ENCODE data around the gene AMOTL2. TPM values are rescaled to one million over a fixed set of nuclear protein-coding genes. Genes with fewer than 3 reads are reported as not detected.

AMOTL2 gene
- total and polyA plus RNA-seq, 2 donors (not counting 1 experiment from before 2014, with no cell fraction given), result not detected

- no peak for DNase-seq
- H3K4me2 ChIP-seq (replicated peaks; ENCODE audit: low read depth, low read length, poor library complexity, severe bottlenecking), result no peak overlapping the region
These were observed 16.1 kb downstream of the AMOTL2 start for GRCh38 chr3:134357914-134358811.

More at GRCh38 chr3:134357914-134358811, 16.1 kb downstream of the AMOTL2 start:
- H4K20me1 ChIP-seq (ENCODE audit: control insufficient read depth, insufficient read depth, low read length, poor library complexity, severe bottlenecking), result no peaks in the 10 kb centered on the region
- no peaks in the 10 kb centered on the region for H3K36me3 ChIP-seq (replicated peaks in 1 of 2; ENCODE audit: control extremely low read depth in 1 of 2, control insufficient read depth in 1 of 2, extremely low read depth in 1 of 2, insufficient read depth in 2 of 2, low read length in 1 of 2)
- ChIA-PET POLR2A (no interaction called here), CTCF (no interaction called here)
- H3K9me3 ChIP-seq (ENCODE audit: control extremely low read depth in 1 of 3, control insufficient read depth in 2 of 3, insufficient read depth in 1 of 3, low read length in 2 of 3), result no peaks in the 10 kb centered on the region
- H3K27me3 ChIP-seq (replicated peaks in 1 of 4; ENCODE audit: control extremely low read depth in 1 of 4, control insufficient read depth in 3 of 4, insufficient read depth in 4 of 4, low read length in 3 of 4), result peaks cover 0 to 6% (median 0%) of the 10 kb centered on the region in 4 experiments
- TF ChIP-seq CTCF (IDR thresholded peaks at IDR 0.05) (no peak), EZH2 (IDR thresholded peaks at IDR 0.05; ENCODE audit: borderline replicate concordance, insufficient read depth, low read depth, low read length, poor library complexity, severe bottlenecking) (no peak)
- H3K4me1 ChIP-seq (ENCODE audit: control insufficient read depth in 2 of 2, insufficient read depth in 2 of 2, low read length in 2 of 2), result no peaks in the 10 kb centered on the region
- no peak overlapping the region for H3K27ac ChIP-seq (ENCODE audit: low read length in 2 of 2)
- Mint-ChIP-seq H3K4me1 (no peaks in the 10 kb centered on the region), H3K9me3 (ENCODE audit: insufficient read depth) (no peaks in the 10 kb centered on the region), H3K27ac (no peak overlapping the region), H3K4me3 (no peak overlapping the region), H3K27me3 (peaks cover 16% of the 10 kb centered on the region)
- no peak overlapping the region for H3K4me3 ChIP-seq (ENCODE audit: control extremely low read depth in 1 of 5, extremely low read depth in 1 of 5, insufficient read depth in 1 of 5, low read depth in 2 of 5, low read length in 4 of 5)
- H3K79me2 ChIP-seq (ENCODE audit: control insufficient read depth, insufficient read depth, low read length), result no peaks in the 10 kb centered on the region
- H2AFZ ChIP-seq (ENCODE audit: insufficient read depth, low read depth, low read length, poor library complexity, severe bottlenecking), result no peak overlapping the region
- ATAC-seq (ENCODE audit: low read depth), result no peak
- intact Hi-C loops (cut with micrococcal nuclease), result loop anchor here (5.0 kb wide), 1 partner anchor 146 kb away; no protein-coding TSS in a partner anchor
- WGBS (ENCODE audit: insufficient coverage), result 94% methylated on average over 9 of the region's 10 CpGs
- no peak overlapping the region for H3K9ac ChIP-seq (ENCODE audit: low read length)
